NCI-H1092 (cell line): ENCODE results near the gene DYSF.

Source experiments
- DNase-seq: peaks from one replicate; lab custom pipeline; 2025; lab: John Stamatoyannopoulos, UW

DYSF gene

DNA sequence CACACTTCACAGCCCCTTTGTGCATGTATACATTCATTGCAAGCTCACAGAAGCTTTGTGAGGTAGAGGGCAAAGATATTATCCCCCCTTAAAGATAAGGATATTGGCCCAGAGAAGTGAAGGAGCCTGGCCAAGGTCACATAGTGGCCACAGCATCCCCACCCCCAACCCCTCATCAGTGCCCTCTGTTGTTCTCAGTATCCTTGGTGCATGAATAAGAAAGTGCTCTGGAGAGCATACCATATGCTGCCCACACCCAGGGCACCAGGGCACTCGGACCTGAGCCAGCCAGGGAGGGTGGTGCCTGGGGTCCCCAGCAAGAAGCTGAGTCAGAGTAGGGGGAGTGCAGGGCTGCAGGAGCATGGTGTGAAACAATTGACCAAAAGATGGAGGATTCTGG is 3.3 kb downstream of the DYSF start:
- DNase-seq: no peak

DNA sequence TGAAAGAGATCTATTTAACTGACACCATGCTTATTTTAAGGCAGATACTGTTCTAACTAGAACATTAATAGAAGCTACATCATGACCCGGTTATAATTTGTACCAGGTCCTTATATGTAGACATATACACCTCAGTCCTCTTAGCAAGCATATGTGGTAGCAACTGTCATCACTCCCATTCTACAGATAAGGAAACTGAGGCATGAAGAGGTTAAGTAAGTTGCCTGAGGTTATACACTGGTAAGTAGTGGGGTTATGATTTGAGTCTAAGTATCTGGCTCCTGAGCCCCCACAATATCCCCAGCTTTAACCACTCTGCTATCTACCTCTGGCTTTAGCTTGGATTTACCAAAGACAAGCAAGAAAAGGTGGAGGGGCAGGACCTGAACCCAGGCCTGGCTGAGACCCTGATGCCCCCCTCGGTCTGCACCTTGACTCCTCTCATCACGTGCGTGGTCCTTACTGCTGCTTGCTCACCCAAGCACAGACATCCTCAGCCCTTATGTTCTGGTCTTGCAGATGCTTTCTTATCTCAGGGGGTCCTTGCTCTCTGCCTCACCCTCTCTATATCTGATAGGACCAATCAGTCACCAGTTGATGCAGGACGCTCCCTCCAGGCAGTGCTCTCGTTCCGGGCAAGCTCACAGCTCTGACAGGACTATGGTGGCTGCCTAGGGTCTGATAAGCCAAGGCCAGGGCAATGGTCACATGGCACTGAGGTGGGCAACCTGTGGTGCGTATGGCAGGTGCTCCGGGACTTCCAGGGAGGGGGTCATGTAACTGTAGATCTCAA is 4.0 kb downstream of the DYSF start:
- no peak for DNase-seq

DNA sequence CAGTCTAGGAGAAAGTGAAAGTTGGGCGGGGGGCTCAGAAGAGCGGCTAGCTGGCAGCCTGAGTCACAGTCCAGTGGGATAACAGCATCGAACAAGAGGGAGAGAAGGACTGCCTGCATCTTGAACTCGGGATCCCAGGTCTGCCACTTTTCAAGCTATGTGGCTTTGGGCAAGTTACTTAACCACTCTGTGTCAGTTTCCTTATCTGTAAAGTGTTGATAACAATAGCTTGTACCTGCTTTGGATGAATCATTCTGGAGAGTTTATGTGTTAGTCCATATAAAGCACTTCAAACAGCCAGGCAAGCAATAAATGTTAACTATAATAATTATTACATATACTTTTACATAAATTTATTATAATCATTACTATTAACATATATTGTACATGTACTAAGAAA is 4.6 kb downstream of the DYSF start:
- DNase-seq: no peak

DNA sequence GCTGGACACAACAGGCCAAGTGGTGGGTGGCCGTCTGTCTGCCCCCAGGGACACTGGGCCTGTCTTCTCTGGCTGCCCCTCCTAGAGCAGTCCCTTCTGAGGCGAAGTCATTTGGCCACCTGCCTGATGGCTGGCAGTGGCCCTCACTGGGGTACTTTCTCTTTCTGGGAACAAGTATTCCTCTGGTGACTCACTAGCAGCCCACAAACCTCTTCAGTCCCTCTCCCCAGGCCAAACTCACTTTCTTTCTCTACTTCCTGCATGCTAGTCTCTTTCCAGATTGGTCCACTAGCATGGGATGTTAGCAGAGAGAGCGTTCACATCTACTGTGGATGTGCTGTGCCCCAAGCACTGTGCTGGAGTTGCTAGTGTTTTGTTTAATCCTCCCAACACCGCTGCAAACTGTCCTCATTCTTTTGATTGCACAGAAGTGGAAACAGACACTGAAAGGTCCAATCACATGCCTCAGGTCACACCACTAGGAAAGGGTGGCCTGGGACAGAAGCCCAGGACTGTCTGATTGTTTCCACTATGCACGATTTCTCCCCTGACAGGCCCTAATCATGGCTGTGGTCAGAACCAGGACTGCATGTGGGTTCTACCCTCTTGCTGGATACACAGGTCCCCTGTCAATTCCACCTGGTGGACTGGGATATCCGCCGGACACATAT is 5.2 kb downstream of the DYSF start:
- no peak for DNase-seq

DNA sequence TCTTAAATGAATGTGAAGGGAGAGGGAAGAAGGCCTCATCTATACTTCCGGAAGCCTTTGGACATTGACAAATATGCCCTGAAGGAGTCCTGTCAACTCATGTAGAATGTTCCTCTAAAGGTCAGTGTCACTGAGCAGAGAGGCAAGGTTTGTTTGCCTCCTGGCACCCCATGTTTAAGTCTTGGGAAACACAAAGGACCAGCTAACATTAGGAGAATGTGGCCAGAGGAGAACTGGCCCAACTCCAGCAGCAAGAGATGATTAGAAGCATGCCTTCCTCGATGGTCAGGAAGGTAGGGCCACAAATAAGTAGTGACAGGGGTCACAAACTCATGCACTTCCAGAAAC is 5.7 kb downstream of the DYSF start:
- no peak for DNase-seq

DNA sequence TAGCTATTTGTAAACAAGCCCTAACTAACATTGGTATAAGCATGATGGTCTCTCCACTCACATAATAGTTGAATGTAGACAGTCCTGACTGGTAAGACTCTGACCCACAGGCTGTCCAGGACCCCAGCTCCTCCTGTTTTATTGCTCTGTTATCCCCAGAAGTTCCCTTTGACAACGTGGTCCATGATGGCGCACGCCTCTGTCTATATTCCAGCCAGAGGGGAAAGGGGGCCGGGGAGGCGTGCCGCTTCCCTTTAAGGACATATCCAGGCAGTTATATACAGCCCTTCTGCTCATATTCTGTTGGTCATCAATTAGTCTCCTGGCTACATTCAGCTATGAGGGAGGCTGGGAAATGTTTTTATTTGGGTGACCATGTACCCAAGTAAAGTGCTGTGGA is 6.7 kb downstream of the DYSF start:
- DNase-seq: no peak

DNA sequence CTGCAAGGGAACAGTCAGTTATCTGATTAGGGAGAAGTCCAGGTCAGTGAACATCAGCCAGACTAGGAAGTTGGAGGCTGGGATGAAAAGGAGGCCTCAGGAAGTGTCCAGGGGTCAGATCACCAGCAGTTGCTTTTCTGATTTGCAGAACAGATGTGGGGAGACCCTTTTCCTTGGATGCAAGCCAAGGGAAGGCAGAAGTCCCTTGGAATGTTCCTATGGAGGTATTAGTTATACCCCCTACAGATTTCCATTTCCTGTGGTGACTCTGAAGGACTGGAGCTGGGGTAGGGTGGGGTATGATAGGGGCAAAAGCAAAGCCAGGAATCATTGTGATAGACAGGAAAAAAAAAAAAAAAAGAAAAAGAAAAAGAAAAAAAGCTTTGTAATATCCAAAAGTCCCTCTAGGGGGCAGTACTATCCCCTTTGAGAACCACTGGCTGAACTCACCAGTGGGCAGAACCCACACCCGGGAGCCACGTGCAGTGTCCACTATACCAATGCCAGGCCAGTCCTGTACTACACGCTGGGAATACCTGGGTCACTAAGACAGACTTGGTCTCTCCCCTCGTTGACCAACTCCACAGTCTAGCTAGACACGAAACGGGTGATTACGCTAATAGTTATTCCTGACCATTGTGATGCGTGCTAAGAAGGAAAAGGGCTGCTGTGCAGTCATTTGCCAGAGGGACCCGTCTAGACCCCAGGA is 7.4 kb downstream of the DYSF start:
- no peak for DNase-seq

DNA sequence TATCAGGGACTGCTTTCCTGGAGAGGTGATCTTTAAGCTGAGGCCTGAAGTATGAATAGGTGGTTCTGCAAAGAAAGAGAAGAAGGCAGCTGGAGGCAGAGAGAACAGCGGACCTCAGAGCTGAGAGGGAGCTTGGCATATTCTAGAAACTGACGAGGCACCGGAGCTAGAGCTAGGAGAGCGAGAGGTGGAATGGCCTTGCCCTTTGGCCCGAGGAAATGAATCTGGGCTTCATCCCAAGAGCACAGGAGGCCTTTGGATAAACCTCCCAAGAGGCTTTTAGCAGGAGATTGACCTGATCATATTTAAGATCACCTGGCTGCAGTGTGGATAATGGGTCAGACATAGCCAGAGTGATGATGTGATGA is 7.9 kb downstream of the DYSF start:
- no peak for DNase-seq

DNA sequence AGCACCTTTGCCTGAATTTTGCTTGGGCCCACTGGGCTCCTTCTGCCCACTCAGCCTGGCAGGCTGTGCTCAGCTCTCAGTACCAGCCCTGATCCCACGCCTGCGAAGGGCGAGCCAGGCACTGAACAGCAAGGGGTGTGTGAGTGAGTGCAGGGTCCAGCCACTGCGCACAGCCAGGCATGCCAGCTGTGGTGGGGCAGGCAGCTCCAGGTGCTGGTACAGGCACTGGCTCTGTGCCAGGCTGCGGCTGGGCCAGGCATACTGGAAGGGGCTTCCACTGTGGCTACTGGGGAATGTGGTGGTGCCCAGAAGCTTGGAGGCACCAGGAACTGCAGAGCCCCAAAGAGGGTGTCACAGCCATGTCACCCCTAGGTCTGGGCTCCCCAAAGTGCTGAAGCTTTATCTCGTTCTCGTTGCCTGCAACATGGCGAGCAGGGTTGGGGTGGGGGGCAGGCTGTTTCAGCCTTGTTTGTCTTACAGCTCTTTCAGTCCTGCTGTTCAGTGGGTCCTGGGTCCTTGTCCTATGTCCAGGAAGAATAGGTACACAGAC is 8.8 kb downstream of the DYSF start:
- DNase-seq: no peak

DNA sequence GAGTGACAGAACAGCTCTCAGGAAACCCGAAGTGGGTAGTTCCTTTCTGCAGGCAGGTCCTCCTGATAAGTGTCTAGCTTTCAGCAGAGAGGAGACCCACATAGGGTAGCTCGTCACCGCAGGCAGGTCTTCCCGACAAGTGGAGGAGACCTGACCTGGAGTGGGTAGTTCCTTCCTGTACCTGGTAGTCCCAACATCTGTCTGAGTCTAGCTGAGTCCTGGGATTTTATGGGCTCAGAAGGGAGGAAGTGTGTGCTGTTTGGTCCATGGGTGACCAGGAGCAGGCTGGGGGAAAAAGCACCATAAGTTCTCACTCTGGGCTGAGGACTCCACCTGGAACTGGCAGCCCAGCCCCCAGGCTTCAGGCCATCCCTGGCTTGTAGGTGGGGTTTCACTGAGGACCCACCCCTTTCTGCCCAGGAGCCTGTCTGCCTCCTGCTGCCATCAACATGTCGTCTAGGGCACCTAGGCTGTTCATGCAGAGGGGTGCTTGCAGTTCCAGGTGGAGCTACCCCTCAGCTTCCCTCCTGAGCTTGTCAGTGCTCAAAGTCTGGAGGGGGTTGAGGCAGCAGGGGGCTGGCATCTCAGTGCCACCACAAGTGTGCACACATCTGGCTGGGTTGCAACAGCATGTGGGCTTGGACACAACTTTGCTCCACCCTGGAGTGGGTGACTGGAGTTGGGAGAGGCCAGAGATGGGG is 9.4 kb downstream of the DYSF start:
- DNase-seq: no peak

DNA sequence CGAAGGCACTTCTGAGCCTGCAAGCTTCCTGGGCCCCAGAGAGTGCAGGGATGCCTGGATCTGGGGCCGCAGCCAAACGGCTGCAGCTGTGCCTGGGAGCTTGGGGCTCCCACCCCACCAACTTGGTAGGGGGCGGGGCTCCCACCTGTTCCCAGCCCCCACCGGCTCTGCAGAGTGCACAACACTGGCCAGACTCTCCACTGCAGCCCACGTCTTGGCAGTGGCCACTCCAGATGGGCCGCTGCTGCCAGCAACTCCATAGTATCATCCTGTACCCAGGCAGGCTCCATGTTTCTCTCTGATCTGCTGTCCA is 9.9 kb downstream of the DYSF start:
- no peak for DNase-seq

DNA sequence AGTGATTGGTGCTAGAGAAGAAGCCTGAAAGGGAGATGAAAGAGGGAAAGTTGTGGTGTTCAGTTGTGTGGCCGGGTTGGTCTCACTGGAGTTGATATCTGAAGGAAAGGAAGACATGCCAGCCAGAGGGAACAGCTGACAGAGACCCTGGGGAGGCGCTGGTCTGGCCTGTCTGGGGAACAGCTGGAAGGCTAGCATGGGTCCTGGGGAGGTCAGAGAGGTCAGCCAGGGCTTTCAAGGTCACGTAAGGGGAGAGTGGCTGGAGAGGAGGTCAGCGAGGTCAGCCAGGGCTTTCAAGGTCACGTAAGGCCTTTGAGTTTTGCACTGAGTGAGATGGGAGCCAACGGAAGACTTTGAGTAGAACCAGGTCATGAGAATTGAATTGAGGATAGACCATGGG is 11.0 kb downstream of the DYSF start:
- DNase-seq: no peak

DNA sequence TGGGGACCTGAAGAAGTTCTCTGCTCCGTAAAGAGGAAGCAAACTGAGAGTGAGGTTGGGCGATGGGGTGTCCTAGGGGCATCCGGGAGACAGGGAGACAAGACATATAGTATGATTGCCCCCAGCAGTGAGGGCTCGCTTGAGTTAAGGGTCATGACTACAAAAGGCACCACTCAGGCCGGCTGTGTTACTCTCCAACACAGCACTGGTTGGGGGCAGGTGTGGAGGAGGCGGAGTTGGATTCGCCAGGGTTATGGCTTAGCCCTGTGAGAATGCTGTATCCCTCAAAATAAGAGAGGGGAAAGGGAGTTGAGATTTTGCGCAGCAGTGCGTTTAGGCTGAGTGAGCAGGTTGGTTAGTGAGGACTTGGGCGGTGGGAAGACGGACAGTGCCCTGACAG is 12.0 kb downstream of the DYSF start:
- no peak for DNase-seq

DNA sequence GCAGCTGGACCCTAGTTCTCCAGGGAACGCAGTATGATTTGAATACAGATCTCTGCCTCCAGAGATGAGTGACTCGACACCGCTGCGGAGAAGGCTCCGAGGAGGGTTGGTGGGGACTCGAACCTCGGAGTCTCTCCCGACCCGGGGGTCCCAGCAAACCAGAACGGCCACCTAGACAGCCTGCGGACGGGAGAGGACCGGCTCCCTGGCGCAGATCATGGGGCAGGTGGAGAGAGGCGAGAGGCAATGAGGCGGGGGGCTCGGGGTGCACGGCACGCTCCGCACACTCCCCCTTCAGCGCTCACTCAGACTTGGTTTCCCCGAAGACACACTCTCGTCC is 12.6 kb downstream of the DYSF start:
- DNase-seq: no peak

DNA sequence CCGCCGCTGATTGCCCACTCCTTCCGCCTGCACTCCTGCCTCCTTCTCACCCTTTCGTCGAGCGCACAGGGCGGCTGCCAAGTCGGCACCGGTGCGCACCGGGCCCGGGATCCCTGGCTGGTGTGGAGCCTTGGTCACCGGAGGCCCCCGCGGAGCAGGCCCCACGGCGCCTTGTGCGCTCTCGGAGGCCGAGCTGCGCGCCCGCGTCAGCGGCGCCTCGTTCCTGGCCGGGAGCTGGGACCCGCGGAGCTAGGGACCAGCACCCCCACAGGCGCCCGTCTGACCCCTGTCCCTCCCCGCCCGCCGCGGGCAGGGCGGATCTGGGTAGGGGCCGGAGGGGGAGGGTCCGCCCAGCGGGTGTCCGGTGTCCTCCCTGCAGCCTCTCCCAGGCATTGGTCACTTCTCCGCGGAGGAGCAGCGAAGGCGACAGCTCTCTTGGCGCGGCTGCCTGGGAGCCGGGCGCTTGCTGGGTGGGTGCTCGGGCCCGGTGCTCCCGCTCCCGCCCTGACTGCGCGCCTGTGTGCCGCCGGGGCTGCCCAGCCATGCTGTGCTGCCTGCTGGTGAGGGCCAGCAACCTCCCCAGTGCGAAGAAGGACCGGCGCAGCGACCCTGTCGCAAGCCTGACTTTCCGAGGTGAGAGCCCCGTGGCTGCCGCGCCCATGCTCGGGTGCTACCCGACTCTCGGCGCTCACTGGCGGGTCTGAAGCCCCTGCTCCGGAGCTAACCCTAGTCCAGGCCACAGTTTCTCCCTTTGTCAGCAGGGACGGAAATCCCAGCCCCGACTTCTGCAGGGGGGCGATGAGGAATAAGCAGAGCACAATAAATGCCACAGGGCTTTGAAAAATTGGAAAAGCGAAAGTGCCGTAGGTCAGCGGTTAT is 13.2 kb downstream of the DYSF start:
- no peak for DNase-seq

DNA sequence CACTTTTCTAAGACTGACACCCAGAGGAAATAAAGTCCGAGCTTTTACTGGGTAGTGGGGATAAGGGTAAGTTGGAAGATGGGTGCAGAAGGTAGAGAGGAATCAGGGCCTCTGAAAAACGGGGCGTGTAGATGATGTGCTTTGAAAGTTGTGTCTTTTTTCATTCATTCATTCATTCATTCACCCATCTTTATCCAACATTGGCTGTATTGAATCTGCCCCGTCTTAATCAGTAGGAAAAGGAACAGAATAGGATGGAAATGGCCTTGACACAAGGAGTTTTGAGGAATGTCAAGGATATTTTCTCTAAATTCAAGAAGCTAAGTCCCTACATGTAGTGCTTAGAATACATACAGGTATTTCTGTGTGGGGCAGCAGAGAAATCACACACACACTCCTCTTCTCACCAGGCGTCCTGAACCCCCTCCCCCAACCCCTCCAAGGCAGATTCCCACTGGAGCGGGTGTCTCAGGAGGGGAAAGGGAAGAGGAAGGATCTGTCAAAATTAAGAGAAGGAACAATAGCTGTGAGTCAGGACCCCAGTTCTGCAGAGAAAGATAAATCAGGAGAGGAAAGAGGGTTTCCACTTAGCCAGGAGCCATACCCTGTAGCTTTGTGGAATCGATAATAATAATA is 13.9 kb downstream of the DYSF start:
- no peak for DNase-seq

DNA sequence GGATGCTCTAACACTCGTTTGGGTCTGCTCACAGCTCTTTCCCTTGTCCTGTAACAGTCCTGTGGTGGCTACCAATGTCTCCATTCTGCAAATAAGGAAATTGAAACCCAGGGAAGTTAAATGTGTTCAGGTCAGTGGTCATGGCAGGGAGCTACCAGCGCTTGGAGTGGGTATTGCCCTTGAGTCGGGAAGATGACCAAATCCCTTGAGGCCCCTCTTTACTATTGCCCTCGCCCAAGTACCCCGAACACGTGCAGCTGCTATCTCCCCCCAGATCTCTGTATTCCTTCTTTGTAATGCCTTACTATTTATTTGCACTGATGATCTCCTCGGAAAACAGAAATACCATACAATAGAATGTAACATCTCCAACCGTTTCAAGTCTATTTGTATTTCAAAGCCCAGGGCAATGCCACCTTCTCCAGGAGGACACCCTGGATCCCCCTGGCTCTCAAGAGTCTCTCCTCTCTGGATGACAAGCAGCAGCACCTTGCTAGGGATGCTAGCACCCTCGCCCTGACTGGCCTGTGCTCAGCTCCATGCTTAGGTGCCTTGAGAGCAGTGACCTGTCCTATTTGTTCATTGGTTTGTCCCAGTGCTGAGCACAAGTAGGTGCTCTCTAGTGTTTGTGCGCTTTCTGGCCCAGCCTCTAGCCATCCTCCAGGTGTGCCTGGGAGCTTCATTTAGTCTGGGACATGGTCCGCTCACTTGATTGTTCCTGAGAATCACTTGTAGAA is 15.1 kb downstream of the DYSF start:
- DNase-seq: no peak

DNA sequence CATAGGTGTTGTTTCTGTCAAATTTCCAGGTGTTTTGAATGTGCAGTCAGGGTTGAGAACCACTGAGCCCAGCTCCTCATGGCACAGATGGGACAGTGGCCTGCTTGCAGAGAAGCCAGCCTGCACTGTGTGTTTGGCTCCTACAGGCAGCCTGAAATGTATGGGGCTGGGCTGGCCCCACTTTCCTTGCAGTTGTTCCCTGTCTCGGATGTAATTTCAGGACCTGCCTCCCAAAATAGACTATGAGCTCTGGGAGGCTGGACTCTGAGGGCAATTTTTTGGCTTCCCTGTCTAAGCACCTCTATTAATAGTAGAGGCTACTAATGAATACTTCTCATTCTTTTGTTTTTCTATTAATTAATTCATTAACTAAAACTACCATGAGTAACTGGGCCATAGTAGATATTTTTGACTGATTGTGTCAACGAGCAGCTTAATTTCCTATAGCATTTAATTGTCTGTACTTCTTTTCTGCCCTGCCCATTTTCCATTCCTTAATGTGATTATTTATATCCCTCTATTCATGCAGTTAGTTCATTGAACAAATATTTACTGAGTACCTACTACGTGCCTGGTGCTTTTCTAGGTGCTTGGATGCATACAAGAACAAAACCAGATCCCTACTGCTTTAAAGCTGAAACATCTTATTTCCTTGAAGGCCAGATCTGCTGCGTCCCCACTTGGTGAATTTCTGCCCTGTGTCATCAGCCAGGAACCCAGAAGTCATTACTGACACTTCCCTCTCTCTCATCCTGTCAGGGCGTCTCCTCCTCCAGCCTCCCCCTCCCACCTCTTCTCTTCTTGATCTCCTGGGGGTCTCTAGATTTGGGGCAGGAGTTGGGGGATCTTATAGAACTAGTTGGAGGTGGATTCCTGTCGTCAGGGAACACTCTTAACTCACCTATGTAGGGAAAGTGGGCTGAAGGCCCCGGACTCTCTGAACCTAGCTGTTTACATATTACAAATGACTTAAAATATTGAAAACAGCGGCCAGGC is 16.3 kb downstream of the DYSF start:
- DNase-seq: no peak

DNA sequence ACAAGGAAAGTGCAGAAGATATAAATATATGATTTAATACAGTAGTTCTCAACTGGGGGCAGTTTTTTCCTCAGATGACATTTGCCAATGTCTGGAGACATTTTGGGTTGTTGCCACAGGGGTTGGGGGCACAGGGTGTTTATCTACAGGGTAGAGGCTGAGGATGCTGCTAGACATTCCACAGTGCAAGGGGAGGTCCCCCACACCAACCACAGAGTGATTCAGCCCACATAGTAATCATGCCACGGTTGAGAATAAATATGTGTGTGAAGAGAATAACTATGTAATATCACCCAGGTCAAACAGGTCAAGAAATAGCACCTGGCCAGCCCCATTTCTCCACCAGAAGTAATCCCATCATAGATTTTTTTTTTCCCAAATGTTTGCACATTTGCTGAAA is 17.9 kb downstream of the DYSF start:
- no peak for DNase-seq
